HepG2 (cell line): ENCODE measurements around the gene LLGL2. TPM values are rescaled to one million over a fixed set of nuclear protein-coding genes. Genes with fewer than 3 reads are reported as not detected.

Experiments used
- ATAC-seq: fragments of 200-7000 bp; cut with Tn5 transposase; 3 replicates; pipeline ENCODE4 v1.9.1; 2020; ENCODE audit warnings: mild to moderate bottlenecking, moderate library complexity
- BruUV-seq: library from RNA; stranded (reverse); fragments of 400-500 nt; replicated peaks from 2 replicates; lab custom pipeline; 2021; lab: Mats Ljungman, UMichigan
- CTCF ChIA-PET: fragments of 300-600 bp; formaldehyde crosslinking; extraction: SDS; loops from one replicate; lab custom pipeline; 2021; ENCODE audit warnings: low total read pairs, inconsistent platforms, low intra/inter-chr PET ratio; lab: Yijun Ruan, JAX
- POLR2A ChIA-PET: fragments of 350-600 bp; sonication (Branson Sonifier 250); formaldehyde crosslinking; loops from one replicate; lab custom pipeline; 2020; ENCODE audit warnings: antibody characterized with exemption, inconsistent platforms; lab: Yijun Ruan, JAX
- DNase-seq: peaks from one replicate; pipeline ENCODE4 v3.0.0-alpha.2; 2015; ENCODE audit warnings: low spot score
- FAIRE-seq: peaks from 3 replicates; lab custom pipeline; 2011; peaks lifted over from hg19 to GRCh38; lab: Jason Lieb, UNC
- H2AFZ ChIP-seq: one replicate; pipeline ENCODE4 v1.6.1; 2011; ENCODE audit warnings: low read length, inconsistent platforms
- H3K27ac ChIP-seq: fragments of 300-600 bp; 3 replicates; pipeline ENCODE4 v1.8.0; 2011; ENCODE audit warnings: mixed run types, mild to moderate bottlenecking, mixed read lengths, low read length, inconsistent platforms; ENCODE audit not compliant: insufficient read depth; ENCODE audit errors: extremely low read length
- H3K27me3 ChIP-seq, 2 experiments: fragments of 200-600 bp in 1 of 2; 2 replicates in 1 of 2; 3 replicates in 1 of 2; pipeline versions ENCODE4 v1.6.0 to v1.8.0; 2011; ENCODE audit warnings: low read length in 2 of 2, mild to moderate bottlenecking in 2 of 2, moderate library complexity in 2 of 2, inconsistent platforms in 1 of 2; ENCODE audit not compliant: insufficient read depth in 2 of 2, control insufficient read depth in 1 of 2
- H3K36me3 ChIP-seq, 2 experiments: fragments of 200-600 bp in 1 of 2; replicated peaks in 1 of 2; 2 replicates in 1 of 2; 3 replicates in 1 of 2; pipeline versions ENCODE4 v1.5.1 to v1.8.0; 2011; ENCODE audit warnings: low read length in 2 of 2, inconsistent platforms in 1 of 2; ENCODE audit not compliant: insufficient read depth in 2 of 2, control insufficient read depth in 1 of 2
- H3K4me1 ChIP-seq: 2 replicates; pipeline ENCODE4 v1.5.1; 2012; ENCODE audit warnings: low read length, inconsistent platforms; ENCODE audit not compliant: insufficient read depth
- H3K4me2 ChIP-seq: 2 replicates; pipeline ENCODE4 v1.6.0; 2011; ENCODE audit warnings: low read depth, low read length, inconsistent platforms
- H3K4me3 ChIP-seq, 3 experiments: fragments of 200-600 bp in 1 of 3; sonication (generic), shearing (Covaris generic) in 1 of 3; replicated peaks in 1 of 3; 2 replicates each; pipeline ENCODE4 v1.5.1; 2011 to 2016; ENCODE audit warnings: low read length in 3 of 3, inconsistent platforms in 2 of 3, low read depth in 2 of 3, mild to moderate bottlenecking in 2 of 3, control low read depth in 1 of 3, mixed read lengths in 1 of 3; ENCODE audit not compliant: insufficient read depth in 1 of 3
- H3K79me2 ChIP-seq: one replicate; pipeline ENCODE4 v1.6.1; 2011; ENCODE audit warnings: low read length, inconsistent platforms; ENCODE audit not compliant: insufficient read depth
- H3K9ac ChIP-seq: 2 replicates; pipeline ENCODE4 v1.6.0; 2011; ENCODE audit warnings: mild to moderate bottlenecking, low read depth, low read length, inconsistent platforms; ENCODE audit not compliant: insufficient read depth
- H3K9me3 ChIP-seq: 2 replicates; pipeline ENCODE4 v1.5.1; 2012; ENCODE audit warnings: mild to moderate bottlenecking, low read length
- H4K20me1 ChIP-seq: 2 replicates; pipeline ENCODE4 v1.6.0; 2011; ENCODE audit warnings: inconsistent platforms, mild to moderate bottlenecking, low read length, moderate library complexity; ENCODE audit not compliant: insufficient read depth
- AKAP8 ChIP-seq: sonication (generic); formaldehyde crosslinking; IDR thresholded peaks from 2 replicates; pipeline ENCODE4 v1.5.1; 2020; ENCODE audit warnings: mild to moderate bottlenecking, missing genetic modification reagents
- ATF4 ChIP-seq, 2 experiments: fragments of 450-650 bp in 1 of 2; sonication (generic) in 1 of 2; formaldehyde crosslinking; IDR thresholded peaks; 2 replicates each; pipeline versions ENCODE4 v1.5.0 to v1.8.0; 2020 to 2022; ENCODE audit warnings: mild to moderate bottlenecking in 1 of 2, missing genetic modification reagents in 1 of 2
- ATF7-NPFF ChIP-seq: sonication (generic); formaldehyde crosslinking; IDR thresholded peaks from 2 replicates; pipeline ENCODE4 v1.8.1; 2023; ENCODE audit warnings: mild to moderate bottlenecking, low read depth, missing genetic modification reagents, moderate library complexity
- BHLHE40 ChIP-seq: IDR thresholded peaks from 2 replicates; pipeline ENCODE4 v1.6.1; 2011; ENCODE audit warnings: low read length, improper control_type of control experiment
- HES4 ChIP-seq: sonication (generic); formaldehyde crosslinking; IDR thresholded peaks from 2 replicates; pipeline ENCODE4 v1.9.0; 2021; ENCODE audit warnings: mild to moderate bottlenecking, missing genetic modification reagents, borderline replicate concordance
- HNRNPL ChIP-seq: fragments of 200-400 bp; formaldehyde crosslinking; IDR thresholded peaks from 2 replicates; pipeline ENCODE4 v1.6.1; 2017; ENCODE audit warnings: mild to moderate bottlenecking, low read depth, low read length
- IKZF4 ChIP-seq: sonication (generic); formaldehyde crosslinking; IDR thresholded peaks from 2 replicates; pipeline ENCODE4 v1.5.1; 2020; ENCODE audit warnings: borderline replicate concordance, mild to moderate bottlenecking, low read depth, missing genetic modification reagents; ENCODE audit errors: not compliant biosample characterization
- KLF15 ChIP-seq: sonication (generic); formaldehyde crosslinking; IDR thresholded peaks from 2 replicates; pipeline ENCODE4 v1.8.1; 2023; ENCODE audit warnings: borderline replicate concordance, mild to moderate bottlenecking, inconsistent platforms, missing genetic modification reagents, mixed read lengths
- RELA ChIP-seq: sonication (generic); formaldehyde crosslinking; IDR thresholded peaks from 2 replicates; pipeline ENCODE4 v1.4.0; 2020; ENCODE audit warnings: missing genetic modification reagents
- SALL2 ChIP-seq: sonication (generic); formaldehyde crosslinking; IDR thresholded peaks from 2 replicates; pipeline ENCODE4 v1.8.1; 2023; ENCODE audit warnings: mild to moderate bottlenecking, missing genetic modification reagents, inconsistent platforms
- SRSF9 ChIP-seq: fragments of 200-400 bp; formaldehyde crosslinking; IDR thresholded peaks from 2 replicates; pipeline ENCODE4 v1.6.1; 2018; ENCODE audit warnings: borderline replicate concordance, mild to moderate bottlenecking, low read depth, low read length; ENCODE audit not compliant: insufficient read depth, poor library complexity, severe bottlenecking
- TAF15 ChIP-seq: fragments of 200-400 bp; formaldehyde crosslinking; IDR thresholded peaks from one replicate; pipeline ENCODE4 v1.6.1; 2018; ENCODE audit warnings: mild to moderate bottlenecking, low read depth, low read length; ENCODE audit not compliant: poor library complexity, severe bottlenecking
- ZBTB46 ChIP-seq: sonication (generic); formaldehyde crosslinking; IDR thresholded peaks from 2 replicates; pipeline ENCODE4 v1.4.0; 2020; ENCODE audit warnings: mild to moderate bottlenecking, missing genetic modification reagents, borderline replicate concordance
- ZNF205 ChIP-seq: IDR thresholded peaks from 2 replicates; pipeline ENCODE4 v1.6.1; 2018; ENCODE audit warnings: missing biosample characterization, missing genetic modification reagents
- ZNF263 ChIP-seq: sonication (generic); formaldehyde crosslinking; IDR thresholded peaks from 2 replicates; pipeline ENCODE4 v1.4.0; 2020; ENCODE audit warnings: missing genetic modification reagents
- ZNF451 ChIP-seq: sonication (generic); formaldehyde crosslinking; IDR thresholded peaks from 2 replicates; pipeline ENCODE4 v1.5.0; 2020; ENCODE audit warnings: mild to moderate bottlenecking, missing genetic modification reagents
- ZNF484 ChIP-seq: sonication (generic); formaldehyde crosslinking; IDR thresholded peaks from 2 replicates; pipeline ENCODE4 v1.5.1; 2020; ENCODE audit warnings: mild to moderate bottlenecking, low read depth, missing genetic modification reagents, borderline replicate concordance
- ZNF501 ChIP-seq: sonication (generic); formaldehyde crosslinking; IDR thresholded peaks from 2 replicates; pipeline ENCODE4 v1.5.1; 2020; ENCODE audit warnings: mild to moderate bottlenecking, moderate library complexity, missing genetic modification reagents
- ZNF570 ChIP-seq: sonication (generic); formaldehyde crosslinking; IDR thresholded peaks from 2 replicates; pipeline ENCODE4 v1.4.0; 2020; ENCODE audit warnings: mild to moderate bottlenecking, missing genetic modification reagents, borderline replicate concordance
- ZNF660 ChIP-seq: sonication (generic); formaldehyde crosslinking; IDR thresholded peaks from 2 replicates; pipeline ENCODE4 v1.5.1; 2020; ENCODE audit warnings: mild to moderate bottlenecking, low read depth, missing genetic modification reagents, borderline replicate concordance
- ZNF850 ChIP-seq: sonication (generic); formaldehyde crosslinking; conservative IDR thresholded peaks from 2 replicates; pipeline ENCODE4 v1.9.0; 2021; ENCODE audit warnings: mild to moderate bottlenecking, missing genetic modification reagents
- ZSCAN29 ChIP-seq: sonication (generic); formaldehyde crosslinking; conservative IDR thresholded peaks from 2 replicates; pipeline ENCODE4 v1.4.0; 2020; ENCODE audit warnings: mild to moderate bottlenecking, missing genetic modification reagents
- WGBS: methylation state at CpG from one replicate; pipeline ENCODE4 v1.1.6; 2017; ENCODE audit warnings: low lambda C conversion rate; 5-methylcytosine and 5-hydroxymethylcytosine counted together
- in situ Hi-C: cut with HindIII; loops from 2 replicates; pipeline ENCODE4 v1.10.0; 2017; ENCODE audit warnings: low pct_unique_long_range_greater_than_20kb; ENCODE audit not compliant: extremely low pct_ligation_motif_present
- intact Hi-C: fragments of 100-400 bp; cut with micrococcal nuclease; formaldehyde crosslinking; loops from one replicate; pipeline ENCODE4 v1.10.0; 2022; ENCODE audit not compliant: unreplicated experiment
- polyA plus RNA-seq, 8 experiments: library from polyadenylated mRNA; depleted of rRNA in 3 of 8; stranded (reverse) in 7 of 8; unstranded in 1 of 8; fragments of >200 nt; fragmentation: Illumina TruSeq in 4 of 8; extraction: Trizol in 4 of 8; gene quantifications; 2 replicates each; pipeline versions ENCODE4 v1.2.1 to v1.2.3, GENCODE V29; 2011 to 2016; ENCODE audit warnings: low read depth in 4 of 8, missing spikeins in 1 of 8, mixed read lengths in 1 of 8; ENCODE audit not compliant: insufficient read depth in 1 of 8
- total RNA-seq, 5 experiments: library from RNA; depleted of rRNA; stranded (reverse); fragments of >200 nt; fragmentation: Illumina TruSeq; extraction: Trizol; gene quantifications; 2 replicates each; pipeline ENCODE4 v1.2.3, GENCODE V29; 2016; ENCODE audit warnings: low read depth in 1 of 5

The LLGL2 gene
- total and polyA plus RNA-seq, 2 of the 13 experiments (the other 11 are each of a cell fraction or from before 2014, with no cell fraction given) = 83.0 to 86.7 TPM

GRCh38 chr17:75572713-75573539 lies 47.4 kb downstream of the LLGL2 start:
- intact Hi-C loops (no loop called here), in situ Hi-C loops (no loop called here)
- no TSS peak for BruUV-seq
- TF ChIP-seq KLF15 (CRISPR knock-in tag) (no peak), ZNF850 (CRISPR knock-in tag) (no peak), ZNF660 (CRISPR knock-in tag) (no peak), AKAP8 (no peak), ZNF263 (CRISPR knock-in tag) (peak; percentile 83), IKZF4 (CRISPR knock-in tag) (no peak), ZNF451 (CRISPR knock-in tag) (no peak), HES4 (no peak), SALL2 (CRISPR knock-in tag) (no peak), ZNF484 (no peak), HNRNPL (no peak), ATF7-NPFF (CRISPR knock-in tag) (no peak), TAF15 (peak; percentile 50), ZNF501 (CRISPR knock-in tag) (no peak), ZSCAN29 (CRISPR knock-in tag) (no peak), SRSF9 (no peak), ZBTB46 (CRISPR knock-in tag) (no peak), ZNF205 (no peak), BHLHE40 (no peak), RELA (CRISPR knock-in tag) (no peak), ATF4 (CRISPR knock-in tag; IDR thresholded peaks at IDR 0.05) (no peak), ZNF570 (CRISPR knock-in tag) (no peak)

More at GRCh38 chr17:75572713-75573539, 47.4 kb downstream of the LLGL2 start:
- peaks cover 13 to 24% of the 10 kb centered on the region in 2 experiments; a peak in 4 of 5 replicates for H3K36me3 ChIP-seq
- H2AFZ ChIP-seq = no peak overlapping the region
- no peak overlapping the region for H3K9ac ChIP-seq
- POLR2A ChIA-PET = no interaction called here
- CTCF ChIA-PET = no interaction called here
- FAIRE-seq = no peak
- H4K20me1 ChIP-seq = no peaks in the 10 kb centered on the region
- H3K4me3 ChIP-seq = no peak overlapping the region
- H3K9me3 ChIP-seq = no peaks in the 10 kb centered on the region
- H3K79me2 ChIP-seq = no peaks in the 10 kb centered on the region
- H3K27me3 ChIP-seq = no peaks in the 10 kb centered on the region
- ATAC-seq = no peak
- H3K4me1 ChIP-seq = peaks cover 25% of the 10 kb centered on the region
- no peak overlapping the region for H3K27ac ChIP-seq
- WGBS = 97% methylated on average over 39 of the region's 39 CpGs
- DNase-seq = no peak
- no peak overlapping the region for H3K4me2 ChIP-seq
